A673 (cell line): ENCODE measurements around the gene BRD2.

Source experiments
- EZH2 ChIP-seq: fragments of 200-600 bp; sonication (generic); IDR thresholded peaks from 2 replicates; pipeline ENCODE4 v1.6.1; 2017; ENCODE audit warnings: borderline replicate concordance, low read depth, mild to moderate bottlenecking, mixed read lengths, antibody characterized with exemption, low read length; ENCODE audit not compliant: poor library complexity, severe bottlenecking
- TF ChIP-seq, protein P1 (sequence below): fragments of 300-800, 200-600 bp; sonication (generic); conservative IDR thresholded peaks from 2 replicates; pipeline ENCODE4 v1.5.1; 2017; ENCODE audit warnings: low read depth, mild to moderate bottlenecking, antibody characterized with exemption, low read length, moderate library complexity, mixed read lengths

DNA sequence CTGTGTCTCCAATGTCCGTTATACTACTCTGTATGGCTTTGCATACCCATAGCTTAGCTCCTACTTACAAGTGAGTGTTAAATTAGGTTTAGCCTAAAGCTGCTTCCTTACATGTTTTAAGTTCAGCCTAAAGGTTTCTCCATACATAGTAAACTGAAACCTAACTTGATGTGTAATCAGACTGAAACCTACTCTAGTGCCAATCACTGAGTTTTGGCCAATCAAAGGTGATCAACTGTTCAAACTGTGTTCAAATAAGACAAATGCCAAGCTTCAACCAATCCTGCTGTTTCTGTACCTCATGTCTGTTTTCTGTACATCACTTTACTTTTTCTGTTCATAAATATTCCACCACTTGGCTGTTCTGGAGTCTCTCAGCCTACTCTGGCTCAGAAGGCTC lies 21.0 kb downstream of the BRD2 start:
- TF ChIP-seq, protein P1, sequence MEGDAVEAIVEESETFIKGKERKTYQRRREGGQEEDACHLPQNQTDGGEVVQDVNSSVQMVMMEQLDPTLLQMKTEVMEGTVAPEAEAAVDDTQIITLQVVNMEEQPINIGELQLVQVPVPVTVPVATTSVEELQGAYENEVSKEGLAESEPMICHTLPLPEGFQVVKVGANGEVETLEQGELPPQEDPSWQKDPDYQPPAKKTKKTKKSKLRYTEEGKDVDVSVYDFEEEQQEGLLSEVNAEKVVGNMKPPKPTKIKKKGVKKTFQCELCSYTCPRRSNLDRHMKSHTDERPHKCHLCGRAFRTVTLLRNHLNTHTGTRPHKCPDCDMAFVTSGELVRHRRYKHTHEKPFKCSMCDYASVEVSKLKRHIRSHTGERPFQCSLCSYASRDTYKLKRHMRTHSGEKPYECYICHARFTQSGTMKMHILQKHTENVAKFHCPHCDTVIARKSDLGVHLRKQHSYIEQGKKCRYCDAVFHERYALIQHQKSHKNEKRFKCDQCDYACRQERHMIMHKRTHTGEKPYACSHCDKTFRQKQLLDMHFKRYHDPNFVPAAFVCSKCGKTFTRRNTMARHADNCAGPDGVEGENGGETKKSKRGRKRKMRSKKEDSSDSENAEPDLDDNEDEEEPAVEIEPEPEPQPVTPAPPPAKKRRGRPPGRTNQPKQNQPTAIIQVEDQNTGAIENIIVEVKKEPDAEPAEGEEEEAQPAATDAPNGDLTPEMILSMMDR, result no peak
- TF ChIP-seq EZH2, result no peak
